ENCODE measurements around the gene HK1. TPM values are rescaled to one million over a fixed set of nuclear protein-coding genes. Genes with fewer than 3 reads are reported as not detected.

HK1 gene
- total and polyA plus RNA-seq, 2 of the 4 experiments (the other 2 are of a cell fraction), result 53.7 to 90.5 TPM

DNA sequence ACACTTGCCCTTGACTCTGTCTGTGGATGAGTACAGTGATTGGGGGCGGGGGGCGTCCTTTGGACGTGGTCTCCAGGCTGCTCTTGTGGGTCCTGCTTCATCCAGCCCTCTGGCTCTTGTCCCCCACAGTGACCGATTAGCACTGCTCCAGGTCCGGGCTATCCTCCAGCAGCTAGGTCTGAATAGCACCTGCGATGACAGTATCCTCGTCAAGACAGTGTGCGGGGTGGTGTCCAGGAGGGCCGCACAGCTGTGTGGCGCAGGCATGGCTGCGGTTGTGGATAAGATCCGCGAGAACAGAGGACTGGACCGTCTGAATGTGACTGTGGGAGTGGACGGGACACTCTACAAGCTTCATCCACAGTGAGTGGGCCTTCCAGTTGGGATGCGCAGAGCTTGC, 120.2 kb downstream of the HK1 start:
- H3K18ac ChIP-seq (ENCODE audit: low read depth, low read length), result peak overlapping the region; percentile 82; the same call in 1 of the 2 replicates
- H4K5ac ChIP-seq (ENCODE audit: low read depth, low read length), result peak overlapping the region; percentile 53; the same call in 1 of the 2 replicates
- H2BK120ac ChIP-seq (ENCODE audit: low read depth, low read length), result no peak overlapping the region
- H3K9me3 ChIP-seq (ENCODE audit: control insufficient read depth, insufficient read depth, low read length), result no peaks in the 10 kb centered on the region
- ChIA-PET POLR2A (ENCODE audit: unreplicated experiment) (no interaction called here), CTCF (interaction anchor here (1.2 to 2.2 kb wide), 2 partner anchors 9 to 160 kb away, joined by 3 to 9 read pairs; no protein-coding TSS in a partner anchor)
- peaks cover 9% of the 10 kb centered on the region; the same call in 1 of the 2 replicates for H4K20me1 ChIP-seq (ENCODE audit: insufficient read depth, low read length)
- H3K14ac ChIP-seq (replicated peaks; ENCODE audit: low read depth, low read length), result no peak overlapping the region
- H3K4me1 ChIP-seq (ENCODE audit: control insufficient read depth, insufficient read depth, low read length), result peaks cover 13% of the 10 kb centered on the region; the same call in 1 of the 2 replicates
- 80% methylated on average over 9 of the region's 16 CpGs; no CpG with 5 or more reads in 1 of the 2 experiments for WGBS, 2 experiments (ENCODE audit: extremely low coverage in 2 of 2, insufficient read length in 1 of 2)
- in situ Hi-C loops (cut with MboI; ENCODE audit: low sequenced_read_pairs), result no loop called here
- no peak overlapping the region for H2AFZ ChIP-seq (replicated peaks; ENCODE audit: low read length, poor library complexity)
- H2BK15ac ChIP-seq (ENCODE audit: low read depth, low read length), result no peak overlapping the region
- no peak overlapping the region for H2AK5ac ChIP-seq (ENCODE audit: low read depth, low read length)
- peaks cover 27% of the 10 kb centered on the region for H3K36me3 ChIP-seq (ENCODE audit: control insufficient read depth, insufficient read depth, low read length)
- no peak overlapping the region for H4K91ac ChIP-seq (ENCODE audit: insufficient read depth, low read depth, low read length)
- H3K9ac ChIP-seq (ENCODE audit: low read depth, low read length), result no peak overlapping the region
- H3K4ac ChIP-seq (ENCODE audit: low read depth, low read length), result no peak overlapping the region
- no peak overlapping the region for H3K56ac ChIP-seq (ENCODE audit: extremely low read depth, insufficient read depth, low read length)
- H3K9me1 ChIP-seq (ENCODE audit: insufficient read depth, low read length), result peaks cover 13% of the 10 kb centered on the region
- ATAC-seq (ENCODE audit: low read depth), result no peak; the same call in none of the 2 replicates
- peak overlapping the region; percentile 88; the same call in 1 of the 2 replicates for H3K27ac ChIP-seq (ENCODE audit: insufficient read depth, low read length)
- no peak overlapping the region for H2BK5ac ChIP-seq (ENCODE audit: low read depth, low read length, poor library complexity, severe bottlenecking)
- TF ChIP-seq, protein P1, sequence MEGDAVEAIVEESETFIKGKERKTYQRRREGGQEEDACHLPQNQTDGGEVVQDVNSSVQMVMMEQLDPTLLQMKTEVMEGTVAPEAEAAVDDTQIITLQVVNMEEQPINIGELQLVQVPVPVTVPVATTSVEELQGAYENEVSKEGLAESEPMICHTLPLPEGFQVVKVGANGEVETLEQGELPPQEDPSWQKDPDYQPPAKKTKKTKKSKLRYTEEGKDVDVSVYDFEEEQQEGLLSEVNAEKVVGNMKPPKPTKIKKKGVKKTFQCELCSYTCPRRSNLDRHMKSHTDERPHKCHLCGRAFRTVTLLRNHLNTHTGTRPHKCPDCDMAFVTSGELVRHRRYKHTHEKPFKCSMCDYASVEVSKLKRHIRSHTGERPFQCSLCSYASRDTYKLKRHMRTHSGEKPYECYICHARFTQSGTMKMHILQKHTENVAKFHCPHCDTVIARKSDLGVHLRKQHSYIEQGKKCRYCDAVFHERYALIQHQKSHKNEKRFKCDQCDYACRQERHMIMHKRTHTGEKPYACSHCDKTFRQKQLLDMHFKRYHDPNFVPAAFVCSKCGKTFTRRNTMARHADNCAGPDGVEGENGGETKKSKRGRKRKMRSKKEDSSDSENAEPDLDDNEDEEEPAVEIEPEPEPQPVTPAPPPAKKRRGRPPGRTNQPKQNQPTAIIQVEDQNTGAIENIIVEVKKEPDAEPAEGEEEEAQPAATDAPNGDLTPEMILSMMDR (conservative IDR thresholded peaks at IDR 0.05; ENCODE audit: low read depth, low read length), result no peak
- no peak for TF ChIP-seq MAFK (IDR thresholded peaks at IDR 0.05; ENCODE audit: low read depth, low read length)
- TF ChIP-seq MXI1 (IDR thresholded peaks at IDR 0.05; ENCODE audit: borderline replicate concordance, low read depth, low read length), result no peak
- TF ChIP-seq CEBPB (IDR thresholded peaks at IDR 0.05; ENCODE audit: low read depth, low read length), result no peak
- no peak for TF ChIP-seq MAZ (IDR thresholded peaks at IDR 0.05; ENCODE audit: borderline replicate concordance, low read depth, low read length)
- TF ChIP-seq RAD21 (IDR thresholded peaks at IDR 0.05; ENCODE audit: low read length), result no peak
- no peak for TF ChIP-seq RFX5 (IDR thresholded peaks at IDR 0.05; ENCODE audit: low read depth, low read length)
- H2AK9ac ChIP-seq (replicated peaks; ENCODE audit: low read depth, low read length, poor library complexity), result no peak overlapping the region
- H3K27me3 ChIP-seq (ENCODE audit: control insufficient read depth, insufficient read depth, low read length), result no peaks in the 10 kb centered on the region
- no peak overlapping the region for H3K4me3 ChIP-seq (ENCODE audit: insufficient read depth, low read depth, low read length)
- no peak overlapping the region for H3K23ac ChIP-seq (ENCODE audit: low read depth, low read length)
- no peak overlapping the region for H2BK20ac ChIP-seq (ENCODE audit: low read depth, low read length)
- dilution Hi-C loops (cut with HindIII; ENCODE audit: low sequenced_read_pairs, unreplicated experiment), result no loop called here
- no peak for DNase-seq
- no TSS peak for BruUV-seq (replicated peaks)
- H3K4me2 ChIP-seq (ENCODE audit: low read depth, low read length), result no peak overlapping the region; the same call in 1 of the 2 replicates
- no peak overlapping the region for H4K8ac ChIP-seq (ENCODE audit: low read depth in 2 of 2, low read length in 2 of 2)
- H3K79me1 ChIP-seq (ENCODE audit: low read depth in 1 of 2, low read length in 2 of 2), result peaks cover 0 to 17% of the 10 kb centered on the region in 2 experiments; a peak in 1 of 4 replicates
- intact Hi-C loops (cut with micrococcal nuclease), result no loop called here
